ENCODE data around the gene TEX50. TPM values are rescaled to one million over a fixed set of nuclear protein-coding genes. Genes with fewer than 3 reads are reported as not detected.
"Not testable (repeated sequence)": the region's sequence is repeated elsewhere in the genome, so short reads cannot be mapped to it uniquely, and the experiment has no call there.

TEX50 gene, protein sequence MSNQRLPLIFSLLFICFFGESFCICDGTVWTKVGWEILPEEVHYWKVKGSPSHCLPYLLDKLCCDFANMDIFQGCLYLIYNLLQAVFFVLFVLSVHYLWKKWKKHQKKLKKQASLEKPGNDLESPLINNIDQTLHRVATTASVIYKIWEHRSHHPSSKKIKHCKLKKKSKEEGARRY
- polyA plus RNA-seq (2011; rRNA removed) (not detected in 2 replicates), polyA plus RNA-seq (2017; fragmentation: RNase III; extraction: RNeasy Plus Mini Kit Qiagen cat#74134 plus additional on column Dnase treatment) (not detected in 3 replicates), polyA minus RNA-seq (2011; rRNA and poly(A)+ RNA removed) (not detected in 2 replicates)
- polyA plus RNA-seq (2012; cell fraction: cytosol; rRNA removed) = not detected in 2 replicates
- not detected in 2 replicates for polyA plus RNA-seq (2012; cell fraction: nucleus; rRNA removed)

DNA sequence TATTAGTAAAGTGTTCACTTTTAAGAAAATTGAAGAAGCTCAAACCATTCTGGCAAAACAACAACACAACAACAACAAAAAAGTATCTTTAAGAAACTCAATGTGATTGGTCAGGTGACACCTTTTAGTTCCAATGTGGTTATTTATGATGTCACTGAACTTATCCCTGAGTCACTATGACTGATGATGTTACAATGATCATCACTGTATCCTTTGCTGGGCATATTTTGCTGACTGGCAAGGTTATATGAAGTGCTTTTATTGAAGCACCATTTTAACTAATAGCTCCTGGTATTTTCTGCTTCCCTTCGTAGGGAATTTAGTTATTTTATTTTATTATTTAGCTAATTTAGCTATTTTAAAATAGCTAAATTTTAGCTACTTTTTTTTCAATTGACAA lies at the start of gene TEX50:
Gene TEX50 (plus strand): TSS at position 223 of the 400 bp plus-strand sequence. CDS start 184 bp downstream, outside the sequence.
- Histone ChIP-seq H3K9me3 (peaks cover 9% of the 10 kb centered on the region; the same call in 1 of the 3 replicates), H3K4me1 (no peaks in the 10 kb centered on the region), H3K4me3 (no peak within 1 kb of the TSS), H3K4me2 (no peak within 1 kb of the TSS), H3K27ac (no peak within 1 kb of the TSS)
- ATAC-seq (no peak), DNase-seq (ENCODE audit: low read depth in 1 of 2, low spot score in 1 of 2) (peak in 1 of 2 experiments; percentile 21), FAIRE-seq (no peak)
- TF ChIP-seq FOXS1 (CRISPR knock-in tag; IDR thresholded peaks at IDR 0.05) = no peak
- TF ChIP-seq MAZ (IDR thresholded peaks at IDR 0.05; ENCODE audit: borderline replicate concordance, low read depth, low read length) = no peak
- no peak for TF ChIP-seq HDAC2 (IDR thresholded peaks at IDR 0.05)
- peak; percentile 73 for TF ChIP-seq MAFK (IDR thresholded peaks at IDR 0.05; ENCODE audit: partially characterized antibody)
- no peak for TF ChIP-seq KDM1A (IDR thresholded peaks at IDR 0.05; ENCODE audit: low read depth)
- TF ChIP-seq, protein P1, sequence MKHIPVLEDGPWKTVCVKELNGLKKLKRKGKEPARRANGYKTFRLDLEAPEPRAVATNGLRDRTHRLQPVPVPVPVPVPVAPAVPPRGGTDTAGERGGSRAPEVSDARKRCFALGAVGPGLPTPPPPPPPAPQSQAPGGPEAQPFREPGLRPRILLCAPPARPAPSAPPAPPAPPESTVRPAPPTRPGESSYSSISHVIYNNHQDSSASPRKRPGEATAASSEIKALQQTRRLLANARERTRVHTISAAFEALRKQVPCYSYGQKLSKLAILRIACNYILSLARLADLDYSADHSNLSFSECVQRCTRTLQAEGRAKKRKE (CRISPR knock-in tag; IDR thresholded peaks at IDR 0.05; ENCODE audit: low read depth) = no peak
- CTCF ChIA-PET = interaction anchor here (0.5 to 0.9 kb wide), 2 partner anchors 14 to 891 kb away, joined by 3 read pairs; no protein-coding TSS in a partner anchor
- POLR2A ChIA-PET = no interaction called here
- WGBS (ENCODE audit: missing lambda C conversion rate) = 51% methylated on average over 1 of the region's 1 CpG

DNA sequence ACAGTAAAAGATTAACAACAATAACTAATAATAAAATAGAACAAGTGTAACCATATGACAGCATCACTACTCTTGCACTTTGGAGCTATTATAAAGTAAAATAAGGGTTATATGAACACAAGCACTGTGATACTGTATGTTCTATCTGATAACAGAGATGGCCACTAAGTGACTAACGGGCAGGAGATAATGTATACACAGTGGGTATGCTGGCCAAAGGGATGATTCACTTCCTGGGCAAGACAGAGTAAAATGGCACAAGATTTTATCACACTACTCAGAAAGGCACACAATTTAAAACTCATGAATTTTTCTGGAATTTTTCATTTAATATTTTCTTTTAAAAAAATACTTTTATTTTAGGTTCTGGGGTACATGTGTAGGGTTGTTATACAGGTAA lies 44.6 kb upstream of the TEX50 start:
- CTCF ChIA-PET = interaction anchor here (1.7 kb wide), 2 partner anchors 10 to 160 kb away, joined by 4 read pairs; no protein-coding TSS in a partner anchor
- POLR2A ChIA-PET = no interaction called here
- no peaks in the 10 kb centered on the region for H3K9me3 ChIP-seq
- H3K4me2 ChIP-seq = peak overlapping the region; percentile 12
- WGBS (ENCODE audit: missing lambda C conversion rate) = 13% methylated on average over 1 of the region's 1 CpG
- peaks cover 9% of the 10 kb centered on the region; the same call in 2 of the 3 replicates for H3K4me1 ChIP-seq
- FAIRE-seq (no peak), DNase-seq (ENCODE audit: low read depth in 1 of 2, low spot score in 1 of 2) (peak in 1 of 2 experiments; percentile 20), ATAC-seq (peak; percentile 76 to 86; a peak in 5 of 6 replicates)
- peak overlapping the region in 1 of 2 experiments; percentile 50; a peak in 2 of 6 replicates for H3K27ac ChIP-seq
- TF ChIP-seq KDM1A (IDR thresholded peaks at IDR 0.05; ENCODE audit: low read depth) (no peak), FOSL2 (IDR thresholded peaks at IDR 0.05) (no peak), FOSL2 (CRISPR knock-in tag; IDR thresholded peaks at IDR 0.05) (0 out of 2 replicates have a peak, but pooled peaks have one; percentile 12), GATA3 (IDR thresholded peaks at IDR 0.05; ENCODE audit: borderline replicate concordance) (peak; percentile 22; the same call in 1 of the 2 replicates)
- no peak overlapping the region for H3K4me3 ChIP-seq

GRCh38 chr1:173591138-173591537 lies 44.0 kb upstream of the TEX50 start:
- FAIRE-seq; DNase-seq (ENCODE audit: low read depth in 1 of 2, low spot score in 1 of 2); POLR2A ChIA-PET; H3K9me3 ChIP-seq; H3K4me3 ChIP-seq; H3K4me1 ChIP-seq; ATAC-seq: not testable (repeated sequence)
- CTCF ChIA-PET = interaction anchor here (0.7 to 1.7 kb wide), 3 partner anchors 9 to 161 kb away, joined by 3 to 4 read pairs (median 4); no protein-coding TSS in a partner anchor
- peak overlapping the region in 1 of 2 experiments; percentile 50; a peak in 2 of 6 replicates for H3K27ac ChIP-seq
- peak overlapping the region; percentile 12; the same call in 1 of the 3 replicates for H3K4me2 ChIP-seq
- WGBS (ENCODE audit: missing lambda C conversion rate) = 78% methylated on average over 5 of the region's 5 CpGs

GRCh38 chr1:173596097-173596825 lies 38.9 kb upstream of the TEX50 start:
- H3K4me3 ChIP-seq = no peak overlapping the region
- no peak overlapping the region for H3K4me2 ChIP-seq
- 36% methylated on average over 3 of the region's 3 CpGs for WGBS (ENCODE audit: missing lambda C conversion rate)
- TF ChIP-seq ZFP36 (IDR thresholded peaks at IDR 0.05; ENCODE audit: borderline replicate concordance, partially characterized antibody) (no peak), NR3C1 (IDR thresholded peaks at IDR 0.05) (no peak), CHD2 (IDR thresholded peaks at IDR 0.05; ENCODE audit: low read length, partially characterized antibody) (no peak), SREBF2 (IDR thresholded peaks at IDR 0.05) (no peak), TP53 (CRISPR knock-in tag; IDR thresholded peaks at IDR 0.05) (no peak), CTCF (IDR thresholded peaks at IDR 0.05) (no peak), BHLHE40 (IDR thresholded peaks at IDR 0.05; ENCODE audit: low read depth, low read length) (no peak), EHF (CRISPR knock-in tag; IDR thresholded peaks at IDR 0.05) (no peak), ZC3H11A (IDR thresholded peaks at IDR 0.05) (no peak), CBX8 (IDR thresholded peaks at IDR 0.05) (no peak), JUNB (IDR thresholded peaks at IDR 0.05) (no peak), SMC3 (IDR thresholded peaks at IDR 0.05) (no peak), USF2 (IDR thresholded peaks at IDR 0.05) (no peak), FOXS1 (CRISPR knock-in tag; IDR thresholded peaks at IDR 0.05) (no peak), MAZ (IDR thresholded peaks at IDR 0.05; ENCODE audit: borderline replicate concordance, low read depth, low read length) (no peak), TFCP2L1 (CRISPR knock-in tag; IDR thresholded peaks at IDR 0.05) (no peak), MYC (IDR thresholded peaks at IDR 0.05; ENCODE audit: borderline replicate concordance, low read length) (no peak)
- TF ChIP-seq, protein P2, sequence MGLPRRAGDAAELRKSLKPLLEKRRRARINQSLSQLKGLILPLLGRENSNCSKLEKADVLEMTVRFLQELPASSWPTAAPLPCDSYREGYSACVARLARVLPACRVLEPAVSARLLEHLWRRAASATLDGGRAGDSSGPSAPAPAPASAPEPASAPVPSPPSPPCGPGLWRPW (IDR thresholded peaks at IDR 0.05) = no peak
- DNase-seq (ENCODE audit: low read depth in 1 of 2, low spot score in 1 of 2) (no peak), ATAC-seq (no peak), FAIRE-seq (peak; percentile 46)
- CTCF ChIA-PET = no interaction called here
- no peaks in the 10 kb centered on the region for H3K4me1 ChIP-seq
- H3K9me3 ChIP-seq = no peaks in the 10 kb centered on the region
- H3K27ac ChIP-seq = no peak overlapping the region
- POLR2A ChIA-PET = no interaction called here

All from A549 (cell line).